GM23338 (cell line): Measurements from ENCODE around the gene LIMS3.
"Not testable (repeated sequence)": the region's sequence is repeated elsewhere in the genome, so short reads cannot be mapped to it uniquely, and the experiment has no call there.

ENCODE experiments used
- CREB1 ChIP-seq: fragments of 250-450 bp; sonication (Bioruptor Pico); IDR thresholded peaks from 2 replicates; pipeline ENCODE4 v1.5.0; 2020; ENCODE audit warnings: low read depth, mild to moderate bottlenecking, moderate library complexity
- CTCF ChIP-seq, 2 experiments: fragments of 200-600 bp in 1 of 2; sonication (generic) in 1 of 2; conservative IDR thresholded peaks; 2 replicates each; pipeline versions ENCODE4 v1.5.1 to v1.6.1; 2016 to 2017; ENCODE audit warnings: antibody characterized with exemption in 2 of 2, low read depth in 2 of 2, mild to moderate bottlenecking in 2 of 2, moderate library complexity in 1 of 2
- ETS1 ChIP-seq: IDR thresholded peaks from 2 replicates; pipeline ENCODE4 v1.6.1; 2016; ENCODE audit warnings: antibody characterized with exemption
- EZH2 ChIP-seq: fragments of 200-600 bp; sonication (generic); IDR thresholded peaks from one replicate; pipeline ENCODE4 v1.8.0; 2017; ENCODE audit warnings: antibody characterized with exemption, mild to moderate bottlenecking, low read depth; ENCODE audit not compliant: unreplicated experiment
- EZH2phosphoT487 ChIP-seq: fragments of 200-600 bp; sonication (generic); IDR thresholded peaks from one replicate; pipeline ENCODE4 v1.8.1; 2018; ENCODE audit warnings: antibody characterized with exemption; ENCODE audit not compliant: unreplicated experiment
- JUNB ChIP-seq: IDR thresholded peaks from one replicate; pipeline ENCODE4 v1.6.1; 2016; ENCODE audit warnings: antibody characterized with exemption; ENCODE audit not compliant: unreplicated experiment
- POLR2AphosphoS5 ChIP-seq: IDR thresholded peaks from 2 replicates; pipeline ENCODE4 v1.6.1; 2016; ENCODE audit warnings: antibody characterized with exemption, low read depth
- REST ChIP-seq: IDR thresholded peaks from one replicate; pipeline ENCODE4 v1.6.1; 2018; ENCODE audit warnings: antibody characterized with exemption; ENCODE audit not compliant: unreplicated experiment
- ZNF114 ChIP-seq: fragments of 250-450 bp; sonication (Bioruptor Pico); IDR thresholded peaks from 2 replicates; pipeline ENCODE4 v1.5.0; 2020; ENCODE audit warnings: mild to moderate bottlenecking, moderate library complexity

GRCh38 chr2:109876625-109877024 lies 21.9 kb upstream of the LIMS3 start:
- TF ChIP-seq EZH2; CTCF (conservative IDR thresholded peaks at IDR 0.05; ENCODE audit: low read depth in 2 of 2); REST; ETS1; EZH2phosphoT487; POLR2AphosphoS5; CREB1 (CRISPR knock-in tag); JUNB; ZNF114 (CRISPR knock-in tag): not testable (repeated sequence)
